HepG2 (cell line): ENCODE data around the gene FAM114A2. TPM values are rescaled to one million over a fixed set of nuclear protein-coding genes. Genes with fewer than 3 reads are reported as not detected.
"Not testable (repeated sequence)": the region's sequence is repeated elsewhere in the genome, so short reads cannot be mapped to it uniquely, and the experiment has no call there.

Experiments used
- ATAC-seq: fragments of 200-7000 bp; cut with Tn5 transposase; 3 replicates; pipeline ENCODE4 v1.9.1; 2020; ENCODE audit warnings: mild to moderate bottlenecking, moderate library complexity
- BruUV-seq: library from RNA; stranded (reverse); fragments of 400-500 nt; replicated peaks from 2 replicates; lab custom pipeline; 2021; lab: Mats Ljungman, UMichigan
- CTCF ChIA-PET: fragments of 300-600 bp; formaldehyde crosslinking; extraction: SDS; loops from one replicate; lab custom pipeline; 2021; ENCODE audit warnings: low total read pairs, inconsistent platforms, low intra/inter-chr PET ratio; lab: Yijun Ruan, JAX
- POLR2A ChIA-PET: fragments of 350-600 bp; sonication (Branson Sonifier 250); formaldehyde crosslinking; loops from one replicate; lab custom pipeline; 2020; ENCODE audit warnings: antibody characterized with exemption, inconsistent platforms; lab: Yijun Ruan, JAX
- DNase-seq: peaks from one replicate; pipeline ENCODE4 v3.0.0-alpha.2; 2015; ENCODE audit warnings: low spot score
- FAIRE-seq: peaks from 3 replicates; lab custom pipeline; 2011; peaks lifted over from hg19 to GRCh38; lab: Jason Lieb, UNC
- H2AFZ ChIP-seq: one replicate; pipeline ENCODE4 v1.6.1; 2011; ENCODE audit warnings: low read length, inconsistent platforms
- H3K27ac ChIP-seq: fragments of 300-600 bp; 3 replicates; pipeline ENCODE4 v1.8.0; 2011; ENCODE audit warnings: mixed run types, mild to moderate bottlenecking, mixed read lengths, low read length, inconsistent platforms; ENCODE audit not compliant: insufficient read depth; ENCODE audit errors: extremely low read length
- H3K27me3 ChIP-seq, 2 experiments: fragments of 200-600 bp in 1 of 2; 2 replicates in 1 of 2; 3 replicates in 1 of 2; pipeline versions ENCODE4 v1.6.0 to v1.8.0; 2011; ENCODE audit warnings: low read length in 2 of 2, mild to moderate bottlenecking in 2 of 2, moderate library complexity in 2 of 2, inconsistent platforms in 1 of 2; ENCODE audit not compliant: insufficient read depth in 2 of 2, control insufficient read depth in 1 of 2
- H3K36me3 ChIP-seq, 2 experiments: fragments of 200-600 bp in 1 of 2; replicated peaks in 1 of 2; 2 replicates in 1 of 2; 3 replicates in 1 of 2; pipeline versions ENCODE4 v1.5.1 to v1.8.0; 2011; ENCODE audit warnings: low read length in 2 of 2, inconsistent platforms in 1 of 2; ENCODE audit not compliant: insufficient read depth in 2 of 2, control insufficient read depth in 1 of 2
- H3K4me1 ChIP-seq: 2 replicates; pipeline ENCODE4 v1.5.1; 2012; ENCODE audit warnings: low read length, inconsistent platforms; ENCODE audit not compliant: insufficient read depth
- H3K4me2 ChIP-seq: 2 replicates; pipeline ENCODE4 v1.6.0; 2011; ENCODE audit warnings: low read depth, low read length, inconsistent platforms
- H3K4me3 ChIP-seq, 3 experiments: fragments of 200-600 bp in 1 of 3; sonication (generic), shearing (Covaris generic) in 1 of 3; replicated peaks in 1 of 3; 2 replicates each; pipeline ENCODE4 v1.5.1; 2011 to 2016; ENCODE audit warnings: low read length in 3 of 3, inconsistent platforms in 2 of 3, low read depth in 2 of 3, mild to moderate bottlenecking in 2 of 3, control low read depth in 1 of 3, mixed read lengths in 1 of 3; ENCODE audit not compliant: insufficient read depth in 1 of 3
- H3K79me2 ChIP-seq: one replicate; pipeline ENCODE4 v1.6.1; 2011; ENCODE audit warnings: low read length, inconsistent platforms; ENCODE audit not compliant: insufficient read depth
- H3K9ac ChIP-seq: 2 replicates; pipeline ENCODE4 v1.6.0; 2011; ENCODE audit warnings: mild to moderate bottlenecking, low read depth, low read length, inconsistent platforms; ENCODE audit not compliant: insufficient read depth
- H3K9me3 ChIP-seq: 2 replicates; pipeline ENCODE4 v1.5.1; 2012; ENCODE audit warnings: mild to moderate bottlenecking, low read length
- H4K20me1 ChIP-seq: 2 replicates; pipeline ENCODE4 v1.6.0; 2011; ENCODE audit warnings: inconsistent platforms, mild to moderate bottlenecking, low read length, moderate library complexity; ENCODE audit not compliant: insufficient read depth
- TEF ChIP-seq: sonication (generic); formaldehyde crosslinking; IDR thresholded peaks from 2 replicates; pipeline ENCODE4 v1.5.0; 2020; ENCODE audit warnings: missing genetic modification reagents
- TOPORS ChIP-seq: sonication (generic); formaldehyde crosslinking; IDR thresholded peaks from 2 replicates; pipeline ENCODE4 v1.8.0; 2023; ENCODE audit warnings: mild to moderate bottlenecking, missing genetic modification reagents
- ZNF432 ChIP-seq: sonication (generic); formaldehyde crosslinking; IDR thresholded peaks from 2 replicates; pipeline ENCODE4 v1.5.0; 2020; ENCODE audit warnings: missing genetic modification reagents, mild to moderate bottlenecking, borderline replicate concordance
- WGBS: methylation state at CpG from one replicate; pipeline ENCODE4 v1.1.6; 2017; ENCODE audit warnings: low lambda C conversion rate; 5-methylcytosine and 5-hydroxymethylcytosine counted together
- in situ Hi-C: cut with HindIII; loops from 2 replicates; pipeline ENCODE4 v1.10.0; 2017; ENCODE audit warnings: low pct_unique_long_range_greater_than_20kb; ENCODE audit not compliant: extremely low pct_ligation_motif_present
- intact Hi-C: fragments of 100-400 bp; cut with micrococcal nuclease; formaldehyde crosslinking; loops from one replicate; pipeline ENCODE4 v1.10.0; 2022; ENCODE audit not compliant: unreplicated experiment
- polyA plus RNA-seq, 8 experiments: library from polyadenylated mRNA; depleted of rRNA in 3 of 8; stranded (reverse) in 7 of 8; unstranded in 1 of 8; fragments of >200 nt; fragmentation: Illumina TruSeq in 4 of 8; extraction: Trizol in 4 of 8; gene quantifications; 2 replicates each; pipeline versions ENCODE4 v1.2.1 to v1.2.3, GENCODE V29; 2011 to 2016; ENCODE audit warnings: low read depth in 4 of 8, missing spikeins in 1 of 8, mixed read lengths in 1 of 8; ENCODE audit not compliant: insufficient read depth in 1 of 8
- total RNA-seq, 5 experiments: library from RNA; depleted of rRNA; stranded (reverse); fragments of >200 nt; fragmentation: Illumina TruSeq; extraction: Trizol; gene quantifications; 2 replicates each; pipeline ENCODE4 v1.2.3, GENCODE V29; 2016; ENCODE audit warnings: low read depth in 1 of 5

FAM114A2 gene
- total and polyA plus RNA-seq, 2 of the 13 experiments (the other 11 are each of a cell fraction or from before 2014, with no cell fraction given) = 6.9 to 11.4 TPM

DNA sequence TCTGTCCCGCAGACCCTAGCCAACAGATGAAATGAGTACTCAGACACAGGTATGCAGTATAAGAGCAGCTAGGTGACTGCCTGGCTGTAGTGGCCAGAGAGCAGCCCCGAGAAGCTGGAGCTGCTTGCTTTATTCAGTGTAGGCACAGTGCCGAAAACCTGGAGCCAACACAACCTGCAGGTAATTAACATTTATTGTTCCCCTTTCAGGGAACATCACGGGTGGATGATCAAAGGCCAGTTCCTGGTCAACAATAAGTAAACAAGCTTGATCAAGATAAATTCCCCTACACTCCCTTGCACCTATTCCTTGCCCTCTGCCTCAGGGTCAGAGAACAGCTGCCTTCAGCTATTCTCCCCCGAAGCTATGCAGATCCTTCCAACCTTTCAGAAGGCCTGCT, 31.1 kb upstream of the FAM114A2 start:
- H3K9ac ChIP-seq, H3K27me3 ChIP-seq, H3K4me2 ChIP-seq, BruUV-seq, ATAC-seq, H4K20me1 ChIP-seq, POLR2A ChIA-PET, H3K36me3 ChIP-seq, H3K79me2 ChIP-seq, H2AFZ ChIP-seq, H3K4me3 ChIP-seq, H3K27ac ChIP-seq, H3K9me3 ChIP-seq, FAIRE-seq, DNase-seq: not testable (repeated sequence)
- in situ Hi-C loops = loop anchor here (5.0 to 25.0 kb wide), 3 partner anchors 117 to 542 kb away; no protein-coding TSS in a partner anchor
- 12% methylated on average over 4 of the region's 5 CpGs for WGBS
- CTCF ChIA-PET = interaction anchor here (1.3 kb wide), 1 partner anchor 336 kb away, joined by 4 read pairs; no protein-coding TSS in a partner anchor
- H3K4me1 ChIP-seq = peaks cover 19% of the 10 kb centered on the region; the same call in 1 of the 2 replicates
- TF ChIP-seq TOPORS (CRISPR knock-in tag) = peak; percentile 42; the same call in 1 of the 2 replicates
- TF ChIP-seq, all 625 proteins: peak for 1; not testable (repeated sequence) for 624
- intact Hi-C loops = loop anchor here (5.0 kb wide), 2 partner anchors 397 to 572 kb away; no protein-coding TSS in a partner anchor

- intact Hi-C loops = no loop called here
- H3K9ac ChIP-seq = no peak overlapping the region
- H3K79me2 ChIP-seq = no peaks in the 10 kb centered on the region
- H2AFZ ChIP-seq = no peak overlapping the region
- H3K4me2 ChIP-seq = no peak overlapping the region
- peaks cover 7% of the 10 kb centered on the region; the same call in 1 of the 2 replicates for H3K4me1 ChIP-seq
- no peak overlapping the region for H3K4me3 ChIP-seq
- TF ChIP-seq ZNF432 (no peak), TEF (CRISPR knock-in tag) (no peak)
- ChIA-PET POLR2A (no interaction called here), CTCF (no interaction called here)
- FAIRE-seq (no peak), ATAC-seq (no peak), DNase-seq (no peak)
- H3K9me3 ChIP-seq = no peaks in the 10 kb centered on the region
- no peaks in the 10 kb centered on the region for H3K36me3 ChIP-seq
- no TSS peak for BruUV-seq
- H3K27me3 ChIP-seq = no peaks in the 10 kb centered on the region; a peak in 1 of 5 replicates
- H4K20me1 ChIP-seq = no peaks in the 10 kb centered on the region
- in situ Hi-C loops = loop anchor here (25.0 kb wide), 1 partner anchor 546 kb away; no protein-coding TSS in a partner anchor
- no peak overlapping the region for H3K27ac ChIP-seq
Measured at GRCh38 chr5:154065971-154066370, 27.3 kb upstream of the FAM114A2 start.
